DND-41 (cell line): Measurements from ENCODE around the gene ERH.

ENCODE experiments used
- EZH2 ChIP-seq: IDR thresholded peaks from 3 replicates; pipeline ENCODE4 v1.6.1; 2012; ENCODE audit warnings: borderline replicate concordance, low read depth, mild to moderate bottlenecking, moderate library complexity, low read length, inconsistent platforms; ENCODE audit not compliant: severe bottlenecking
- TF ChIP-seq, protein P1 (sequence below): IDR thresholded peaks from 2 replicates; pipeline ENCODE4 v1.5.1; 2012; ENCODE audit warnings: borderline replicate concordance, low read length, moderate library complexity, mild to moderate bottlenecking; ENCODE audit not compliant: poor library complexity, severe bottlenecking; ENCODE audit errors: extremely low read depth

- TF ChIP-seq, protein P1, sequence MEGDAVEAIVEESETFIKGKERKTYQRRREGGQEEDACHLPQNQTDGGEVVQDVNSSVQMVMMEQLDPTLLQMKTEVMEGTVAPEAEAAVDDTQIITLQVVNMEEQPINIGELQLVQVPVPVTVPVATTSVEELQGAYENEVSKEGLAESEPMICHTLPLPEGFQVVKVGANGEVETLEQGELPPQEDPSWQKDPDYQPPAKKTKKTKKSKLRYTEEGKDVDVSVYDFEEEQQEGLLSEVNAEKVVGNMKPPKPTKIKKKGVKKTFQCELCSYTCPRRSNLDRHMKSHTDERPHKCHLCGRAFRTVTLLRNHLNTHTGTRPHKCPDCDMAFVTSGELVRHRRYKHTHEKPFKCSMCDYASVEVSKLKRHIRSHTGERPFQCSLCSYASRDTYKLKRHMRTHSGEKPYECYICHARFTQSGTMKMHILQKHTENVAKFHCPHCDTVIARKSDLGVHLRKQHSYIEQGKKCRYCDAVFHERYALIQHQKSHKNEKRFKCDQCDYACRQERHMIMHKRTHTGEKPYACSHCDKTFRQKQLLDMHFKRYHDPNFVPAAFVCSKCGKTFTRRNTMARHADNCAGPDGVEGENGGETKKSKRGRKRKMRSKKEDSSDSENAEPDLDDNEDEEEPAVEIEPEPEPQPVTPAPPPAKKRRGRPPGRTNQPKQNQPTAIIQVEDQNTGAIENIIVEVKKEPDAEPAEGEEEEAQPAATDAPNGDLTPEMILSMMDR = no peak
- no peak for TF ChIP-seq EZH2
Measured at GRCh38 chr14:69429643-69430042, 31.5 kb upstream of the ERH start.
